Right forelimb (tissue), 1 donor: Measurements from ENCODE around the gene FARP2.
"Not testable (repeated sequence)": the region's sequence is repeated elsewhere in the genome, so short reads cannot be mapped to it uniquely, and the experiment has no call there.

Source experiments
- DNase-seq: peaks from one replicate; pipeline ENCODE4 v3.0.0-alpha.2; 2018

FARP2 gene

DNA sequence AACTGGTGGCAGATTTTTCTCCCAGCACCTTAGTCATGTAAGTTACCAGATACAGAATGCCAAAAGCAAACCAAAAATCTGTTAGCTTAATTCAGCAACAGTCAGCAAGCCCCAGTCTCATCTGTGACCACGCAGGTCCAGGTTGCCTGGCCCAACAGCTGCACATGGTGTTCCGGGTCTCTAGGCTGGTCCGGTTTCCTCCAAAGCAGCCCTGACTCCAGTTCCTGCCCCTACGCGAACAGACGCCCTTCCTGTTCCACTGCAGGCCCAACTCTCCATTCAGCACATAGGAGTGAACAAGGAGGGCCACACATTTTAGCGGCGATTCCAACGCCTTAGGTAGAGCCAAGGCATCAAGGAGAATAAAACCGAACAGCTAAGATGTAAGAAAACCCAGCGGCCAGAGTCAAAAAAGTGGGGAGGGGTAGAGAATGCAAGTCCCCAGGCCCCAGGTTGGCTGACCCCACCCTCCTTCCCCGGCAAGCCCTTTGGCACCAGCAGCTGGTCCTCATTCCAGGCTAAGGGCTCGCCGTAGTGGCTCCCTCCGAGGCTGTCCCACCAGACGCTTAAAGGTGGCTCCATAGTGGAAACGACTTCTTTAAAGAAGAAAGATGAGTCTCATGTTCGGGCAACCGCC is 150.8 kb downstream of the FARP2 start:
- no peak for DNase-seq

DNA sequence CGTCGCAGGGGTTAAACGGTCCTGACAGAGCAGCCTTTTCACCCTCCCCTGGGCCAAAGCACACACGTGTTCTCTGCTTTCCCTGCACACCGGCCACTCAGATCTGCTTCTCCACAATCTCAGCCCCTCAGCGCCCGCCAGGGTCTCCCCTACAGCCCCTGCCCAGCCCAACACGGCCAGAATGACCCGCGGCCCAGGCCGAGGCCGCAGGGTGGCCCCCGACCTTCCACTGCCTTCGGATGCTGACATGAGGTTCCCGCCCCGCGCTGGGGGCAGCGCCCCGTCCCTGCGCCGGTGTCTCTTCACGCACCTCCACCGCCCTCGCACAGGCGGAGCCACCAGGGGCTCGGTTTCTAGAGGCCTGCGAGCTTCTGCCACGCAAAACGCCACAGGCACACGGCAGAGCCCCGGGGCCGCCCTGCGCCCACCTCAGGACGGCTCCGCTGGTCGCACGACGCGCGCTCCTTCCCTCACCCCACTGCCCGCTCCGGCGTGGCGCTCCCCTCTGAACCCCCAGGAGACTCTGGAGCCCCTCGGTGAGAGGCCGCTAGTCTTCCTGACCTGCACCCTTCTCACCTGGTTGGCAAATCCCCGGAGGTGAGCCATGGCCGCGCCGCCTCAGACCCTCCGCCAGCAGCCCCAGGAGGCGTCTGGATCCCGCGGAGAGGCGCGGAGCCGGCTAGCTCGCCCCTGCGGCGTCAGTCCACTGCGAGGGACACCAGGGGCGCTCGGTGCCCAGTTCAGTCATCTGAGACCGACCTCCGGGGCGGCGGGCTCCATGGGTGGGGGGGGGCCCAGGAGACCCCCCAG is 151.6 kb downstream of the FARP2 start:
- DNase-seq: no peak

DNA sequence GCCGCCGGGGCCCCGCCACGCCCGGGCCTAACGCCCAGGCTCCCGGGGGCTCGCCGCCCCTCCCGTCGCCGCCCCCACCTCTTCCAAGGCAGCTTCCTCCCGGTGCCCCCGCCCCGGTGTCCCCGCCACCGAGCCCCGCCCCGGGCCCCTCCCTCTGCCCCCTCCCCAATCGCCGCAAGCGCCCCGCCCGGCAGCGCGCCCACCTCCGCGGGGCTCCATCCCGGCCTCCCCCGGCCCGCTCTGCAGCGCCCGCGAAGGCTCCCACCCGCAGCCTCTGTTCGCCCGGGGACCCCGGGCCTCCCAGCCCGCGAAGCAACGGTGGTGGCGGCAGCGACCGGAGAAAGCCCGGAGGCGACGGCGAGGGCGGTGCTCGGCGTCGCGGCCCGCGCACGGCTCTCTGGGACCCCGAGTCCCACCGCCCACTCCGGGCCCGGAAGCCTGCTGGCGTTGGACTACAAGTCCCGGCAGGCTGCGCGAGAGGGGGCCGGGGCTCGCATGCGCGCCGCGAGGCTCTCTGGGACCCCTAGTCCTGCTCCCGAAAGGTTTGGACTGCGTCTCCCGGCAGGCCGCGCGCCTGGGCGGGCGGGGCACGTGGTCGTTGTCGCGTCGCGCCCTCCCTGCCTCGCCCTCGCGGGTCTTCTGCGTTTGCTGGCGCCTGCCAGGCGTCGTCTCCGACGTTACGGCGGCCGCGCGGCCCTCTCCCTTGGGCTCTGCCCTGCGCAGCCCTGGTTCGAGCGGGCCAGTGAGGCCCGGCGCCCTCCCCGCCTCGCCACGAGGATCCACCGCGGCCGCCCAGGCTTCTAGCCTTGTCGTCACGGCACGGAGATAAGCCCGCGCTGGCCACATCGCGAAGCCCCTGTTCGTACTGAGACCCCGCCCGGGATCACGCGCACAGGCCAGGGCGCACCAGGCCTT is 152.4 kb downstream of the FARP2 start, which contains the start of gene STK25:
TSS of gene STK25 (minus strand) at position 345 of the 915 bp plus-strand sequence. CDS start 549 bp downstream, outside the sequence.
- DNase-seq: peak; percentile 99

DNA sequence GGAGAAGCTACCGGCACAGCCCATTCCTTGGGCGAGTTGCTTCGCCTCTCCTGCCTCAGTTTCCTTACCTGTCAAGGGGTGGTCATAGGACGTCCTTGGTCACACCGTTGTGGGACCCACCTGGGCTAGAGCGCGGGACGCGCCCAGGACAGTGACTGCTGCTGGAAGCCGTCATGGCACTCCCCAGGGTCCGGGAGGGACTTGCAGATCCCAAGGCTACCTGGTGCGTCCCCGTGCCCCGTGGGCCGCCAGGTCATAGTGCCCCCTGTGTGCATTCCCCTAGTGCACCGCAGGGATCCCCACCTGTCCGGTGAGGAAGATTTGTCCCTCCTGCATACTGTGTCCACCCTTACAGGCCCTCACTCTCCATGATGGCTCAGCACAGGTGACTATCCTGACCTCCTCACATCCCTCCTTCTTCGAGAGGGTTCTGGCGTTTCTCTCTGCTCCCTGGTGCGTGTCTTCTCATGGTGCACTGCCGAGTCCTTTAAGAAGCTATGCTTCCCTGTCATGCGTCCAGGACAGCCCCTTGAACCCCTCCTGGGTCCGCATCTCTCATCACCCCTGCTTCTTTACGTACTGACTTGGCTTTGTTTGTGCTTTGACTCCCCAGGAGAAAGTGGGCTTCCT is 153.2 kb downstream of the FARP2 start:
- DNase-seq: no peak

DNA sequence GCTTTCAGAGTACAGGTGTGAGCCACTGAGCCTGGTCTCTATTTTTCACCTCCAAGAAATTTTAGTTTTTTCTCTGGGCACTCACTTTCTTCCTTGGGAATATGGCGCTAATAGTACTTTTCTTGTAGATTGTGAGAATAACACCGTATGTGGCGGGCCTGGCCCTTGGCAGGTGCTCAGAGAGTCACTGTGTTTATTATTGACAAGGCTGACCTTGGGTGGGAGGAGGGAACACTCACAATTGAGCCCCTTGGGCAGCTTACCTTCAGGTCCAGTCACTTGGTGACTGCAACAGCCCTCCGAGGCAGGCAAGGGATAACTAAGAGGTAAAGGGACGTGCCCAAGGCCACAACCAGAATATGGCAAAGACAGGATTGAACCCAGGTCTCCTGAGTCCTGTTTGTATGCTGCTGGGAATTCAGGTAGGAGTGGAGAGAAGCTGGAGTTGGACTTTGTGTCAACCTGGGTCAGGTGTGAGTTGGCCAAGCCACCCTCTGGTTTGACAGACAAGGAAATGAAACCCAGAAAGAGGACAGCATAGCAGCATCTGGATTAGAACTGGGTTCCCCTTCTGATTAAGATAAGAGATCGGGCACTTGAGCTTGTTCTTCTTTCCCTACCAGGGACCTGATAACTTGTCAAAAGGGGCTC is 155.1 kb downstream of the FARP2 start:
- no peak for DNase-seq

DNA sequence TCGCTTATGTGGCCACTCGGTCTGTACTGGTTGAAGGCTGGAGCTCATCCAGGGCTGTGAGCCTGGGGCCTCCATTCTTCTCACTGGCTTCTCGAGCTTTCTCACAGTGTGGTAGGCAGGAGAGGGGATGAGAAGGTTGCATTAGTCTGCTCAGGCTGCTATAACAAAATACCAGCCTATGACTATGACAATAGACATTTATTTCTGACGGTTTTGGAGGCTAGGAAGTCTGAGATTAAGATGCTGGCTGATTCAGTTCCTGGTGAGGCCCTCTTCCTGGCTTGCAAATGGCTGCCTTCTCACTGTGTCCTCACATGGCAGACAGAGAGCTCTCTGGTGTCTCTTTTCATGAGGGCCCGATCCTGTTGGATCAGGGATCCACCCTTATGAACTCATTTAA is 158.5 kb downstream of the FARP2 start:
- DNase-seq: no peak

DNA sequence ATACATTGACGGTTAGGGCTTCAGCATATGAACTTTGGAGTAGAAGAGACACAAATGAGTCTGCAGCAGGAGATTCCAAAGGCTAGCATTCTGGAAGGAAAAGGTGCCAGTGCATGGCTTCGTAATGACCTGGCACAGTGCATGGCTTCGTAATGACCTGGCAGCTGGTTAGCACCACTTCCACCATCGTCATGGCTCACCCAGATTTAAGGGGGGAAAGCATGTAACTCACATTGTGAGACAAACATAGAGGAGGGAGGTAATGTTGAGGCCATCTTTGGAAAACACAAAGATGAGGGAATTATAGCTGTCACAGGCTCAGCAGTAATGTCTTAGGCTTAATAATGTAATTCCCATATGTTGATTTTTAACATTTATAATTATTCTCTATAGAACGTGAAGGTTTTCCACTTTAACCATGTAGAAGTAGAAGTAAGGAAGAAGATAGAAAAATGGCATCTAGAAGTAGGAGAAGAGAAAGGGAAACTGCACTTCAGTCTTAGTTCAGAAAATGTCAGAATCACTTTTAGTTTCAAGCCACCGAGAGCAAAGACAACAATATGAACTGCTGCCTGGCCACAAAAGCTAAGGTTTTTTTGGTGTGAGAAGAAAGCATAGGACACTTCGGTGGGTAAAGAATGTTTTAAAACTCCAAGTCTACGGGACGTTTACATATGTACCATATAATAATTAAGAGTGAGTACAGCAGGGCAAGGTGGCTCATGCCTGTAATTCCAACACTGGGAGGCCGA is 159.1 kb downstream of the FARP2 start:
- no peak for DNase-seq

DNA sequence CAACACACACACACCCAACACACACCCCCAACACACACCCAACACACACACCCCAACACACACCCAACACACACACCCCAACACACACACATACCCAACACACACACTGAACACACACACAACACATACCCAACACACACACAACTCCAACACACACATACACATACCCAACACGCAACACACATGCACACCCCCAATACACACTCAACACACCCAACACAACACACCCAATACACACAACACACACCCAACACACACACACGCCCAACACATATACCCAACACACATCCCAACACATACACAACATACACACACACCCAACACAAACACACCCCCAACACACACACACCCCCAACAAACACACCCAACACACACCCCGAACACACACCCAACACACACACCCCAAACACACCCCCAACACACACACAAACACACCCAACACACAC is 160.5 kb downstream of the FARP2 start:
- no peak for DNase-seq

DNA sequence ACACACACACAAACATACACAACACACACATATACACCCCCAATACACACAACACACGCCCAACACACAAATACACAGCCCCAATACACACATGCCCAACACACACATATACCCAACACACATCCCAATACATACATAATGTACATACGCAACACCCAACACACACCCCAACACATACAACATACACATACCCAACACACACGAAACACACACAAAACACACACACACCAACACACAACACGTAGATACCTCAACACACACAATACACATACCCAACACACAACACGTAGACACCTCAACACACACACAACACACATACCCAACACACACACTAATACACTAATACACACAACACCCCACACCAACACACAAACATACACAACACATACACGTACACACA is 161.2 kb downstream of the FARP2 start:
- DNase-seq: no peak

DNA sequence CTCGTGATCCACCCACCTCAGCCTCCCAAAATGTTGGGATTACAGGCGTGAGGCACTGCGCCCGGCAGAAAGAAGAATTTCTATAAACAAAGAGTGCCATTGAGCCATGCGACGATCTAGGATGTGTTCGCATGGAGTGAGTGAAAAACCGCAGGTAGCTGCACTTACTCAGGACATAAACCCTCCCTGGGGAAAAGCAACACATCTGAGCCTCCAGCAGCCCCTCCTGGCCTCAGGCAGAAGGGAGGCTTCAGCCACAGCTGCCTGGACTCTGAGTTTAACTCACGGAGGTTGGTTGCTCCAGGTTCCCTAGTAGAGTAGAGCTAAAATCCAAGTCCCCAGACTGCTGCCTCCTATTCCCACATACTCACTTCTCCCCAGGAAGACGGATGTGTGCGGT is 163.6 kb downstream of the FARP2 start:
- no peak for DNase-seq

DNA sequence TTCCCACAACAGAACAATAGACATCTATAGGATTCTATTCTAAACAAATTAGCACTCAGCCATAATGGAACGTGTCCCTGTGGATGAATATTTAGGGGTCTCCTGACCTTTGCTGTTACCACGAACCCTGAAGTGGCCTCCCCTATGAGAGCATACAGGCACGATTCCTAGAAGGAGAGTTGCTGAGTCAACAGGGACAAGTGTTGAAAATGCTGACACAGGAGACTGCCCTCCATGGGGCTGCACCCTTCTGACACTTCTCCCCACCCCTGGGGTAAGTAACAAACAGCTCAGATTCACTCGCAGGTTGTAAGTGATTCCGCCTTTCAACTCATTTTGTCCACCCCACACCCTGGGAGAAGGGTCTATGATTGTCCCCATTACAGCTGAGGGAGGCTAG is 166.4 kb downstream of the FARP2 start:
- no peak for DNase-seq

DNA sequence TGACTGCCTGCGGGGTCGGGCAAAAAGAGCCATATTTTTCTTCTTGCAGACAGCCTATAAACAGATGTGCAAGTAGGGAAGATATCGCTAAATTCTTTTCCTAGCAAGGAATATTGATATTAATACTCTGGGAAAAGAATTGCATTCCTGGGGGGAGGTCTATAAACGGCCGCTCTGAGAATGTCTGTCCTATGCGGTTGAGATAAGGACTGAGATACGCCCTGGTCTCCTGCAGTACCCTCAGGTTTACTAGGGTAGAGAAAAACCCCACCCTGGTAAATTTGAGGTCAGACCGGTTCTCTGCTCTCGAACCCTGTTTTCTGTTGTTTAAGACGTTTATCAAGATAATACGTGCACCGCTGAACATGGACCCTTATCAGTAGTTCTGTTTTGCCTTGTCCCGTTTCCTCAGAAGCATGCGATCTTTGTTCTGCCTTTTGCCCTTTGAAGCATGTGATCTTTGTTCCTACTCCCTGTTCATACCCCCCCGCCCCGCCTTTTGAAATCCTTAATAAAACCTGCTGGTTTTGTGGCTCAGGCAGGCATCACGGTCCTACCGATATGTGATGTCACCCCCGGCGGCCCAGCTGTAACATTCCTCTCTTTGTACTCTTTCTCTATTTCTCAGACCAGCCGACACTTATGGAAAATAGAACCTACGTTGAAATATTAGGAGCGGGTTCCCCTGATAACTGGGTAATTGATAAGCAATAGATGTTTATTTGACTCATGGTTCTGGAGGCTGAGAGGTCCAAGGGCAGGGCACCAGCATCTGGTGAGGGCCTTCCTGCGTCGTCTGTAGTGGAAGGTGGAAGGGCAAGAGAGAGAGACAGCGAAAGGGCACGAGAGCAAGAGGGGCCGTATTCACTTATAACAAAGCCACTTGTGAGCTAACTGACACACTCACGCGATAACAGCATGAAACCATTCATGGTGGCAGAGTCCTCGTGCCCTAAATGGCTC is 170.0 kb downstream of the FARP2 start:
- not testable (repeated sequence) for DNase-seq

DNA sequence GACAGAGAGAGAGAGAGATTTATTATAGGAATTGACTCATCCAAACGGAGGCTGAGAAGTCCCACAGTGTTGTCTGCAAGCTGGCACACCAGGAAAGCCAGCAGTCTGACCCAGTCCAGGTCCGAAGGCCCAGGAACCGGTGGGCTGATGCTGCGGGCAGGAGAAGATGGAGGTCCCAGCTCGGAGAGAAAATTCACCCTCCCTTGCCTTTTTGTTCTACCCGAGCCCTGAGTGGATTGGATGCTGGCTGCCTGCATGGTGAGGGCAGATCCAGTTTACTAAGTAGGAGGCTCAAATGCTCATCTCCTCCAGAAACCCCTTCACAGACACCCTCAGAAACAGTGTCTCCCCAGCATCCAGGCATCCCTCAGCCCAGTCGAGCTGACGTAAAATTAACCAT is 174.5 kb downstream of the FARP2 start:
- DNase-seq: no peak

DNA sequence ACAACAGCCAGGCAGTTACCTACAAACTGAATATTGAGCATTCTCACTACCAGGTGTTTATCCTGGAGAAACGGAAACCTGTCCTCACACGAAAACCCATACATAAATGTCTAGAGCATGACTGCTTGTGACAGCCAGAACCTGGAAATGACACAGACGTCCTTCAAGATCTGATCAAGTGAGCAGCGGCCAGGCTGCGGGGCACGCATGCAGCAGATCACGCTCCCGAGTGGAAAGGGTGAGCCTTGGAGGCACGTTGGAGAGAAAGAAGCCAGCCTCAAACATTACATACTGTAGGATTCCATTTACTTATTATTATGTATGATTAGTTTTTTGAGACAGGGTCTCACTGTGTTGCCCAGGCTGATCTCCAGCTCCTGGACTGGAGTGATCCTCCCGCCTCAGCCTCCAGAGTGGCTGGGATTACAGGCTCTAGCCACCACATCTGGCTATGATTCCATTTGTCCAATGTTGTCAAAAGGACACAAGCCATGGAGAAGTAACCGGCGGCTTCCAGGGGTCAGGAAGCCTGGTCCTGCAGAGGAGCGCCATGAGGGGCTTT is 175.2 kb downstream of the FARP2 start:
- DNase-seq: no peak

DNA sequence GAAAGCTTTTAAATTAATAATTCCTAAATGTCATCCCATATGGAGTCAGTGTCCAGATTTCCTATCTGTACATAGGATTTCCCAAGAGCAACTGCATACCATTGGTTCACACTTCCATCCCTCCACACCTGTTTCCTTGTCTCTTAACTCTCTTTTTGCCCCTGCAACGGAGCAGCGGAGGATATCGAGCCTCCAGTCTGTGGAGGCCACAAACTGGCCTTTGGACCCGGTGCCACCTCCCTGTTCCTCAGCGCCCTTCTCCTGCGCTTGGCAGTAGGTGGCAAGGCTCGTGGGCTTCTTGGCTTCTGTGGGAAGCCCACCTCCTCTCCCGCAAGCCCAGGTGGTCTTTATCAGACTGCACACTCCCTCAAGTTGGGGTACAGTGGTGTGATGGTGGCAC is 176.1 kb downstream of the FARP2 start:
- no peak for DNase-seq

DNA sequence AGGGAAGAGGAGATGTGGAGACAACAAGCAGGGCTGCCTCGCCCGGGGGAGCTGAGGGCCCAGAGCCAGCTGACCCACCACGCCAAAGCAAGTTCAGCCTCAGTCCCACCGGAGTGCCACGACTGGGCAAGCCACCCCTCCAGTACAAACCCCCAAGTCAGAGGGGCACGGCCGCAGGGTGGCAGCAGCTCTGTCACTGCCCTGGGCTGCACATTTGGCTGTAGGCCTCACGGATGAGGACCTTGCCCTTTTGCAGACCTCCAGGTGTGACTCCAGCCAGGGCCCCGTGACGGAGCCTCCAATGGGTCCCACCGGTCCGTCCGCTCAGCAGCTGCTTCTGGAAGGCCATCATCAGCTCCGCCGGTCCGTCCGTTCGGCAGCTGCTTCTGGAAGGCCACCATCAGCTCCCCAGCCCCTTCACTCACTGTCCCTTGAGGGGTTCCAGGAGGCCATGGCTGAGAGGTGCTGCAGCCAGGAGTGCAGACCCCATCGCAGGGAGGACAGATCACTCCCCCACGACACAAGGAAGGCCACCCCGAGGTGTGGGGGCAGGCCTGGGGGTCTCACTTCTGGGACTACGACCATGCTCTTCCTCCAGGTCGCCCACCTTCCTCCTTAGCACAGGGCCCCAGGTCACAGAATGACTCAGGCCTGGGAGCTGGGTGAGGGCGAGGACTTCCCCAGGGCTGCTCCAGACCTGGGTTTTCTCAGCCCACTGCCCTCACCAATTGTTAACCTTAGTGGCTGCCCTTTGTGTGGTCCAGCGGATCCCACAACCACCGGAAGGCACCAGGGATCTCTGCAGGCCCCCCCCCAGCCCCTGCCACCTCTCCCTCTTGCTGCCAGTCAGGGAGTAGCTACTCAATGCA is 176.9 kb downstream of the FARP2 start:
- DNase-seq: no peak

DNA sequence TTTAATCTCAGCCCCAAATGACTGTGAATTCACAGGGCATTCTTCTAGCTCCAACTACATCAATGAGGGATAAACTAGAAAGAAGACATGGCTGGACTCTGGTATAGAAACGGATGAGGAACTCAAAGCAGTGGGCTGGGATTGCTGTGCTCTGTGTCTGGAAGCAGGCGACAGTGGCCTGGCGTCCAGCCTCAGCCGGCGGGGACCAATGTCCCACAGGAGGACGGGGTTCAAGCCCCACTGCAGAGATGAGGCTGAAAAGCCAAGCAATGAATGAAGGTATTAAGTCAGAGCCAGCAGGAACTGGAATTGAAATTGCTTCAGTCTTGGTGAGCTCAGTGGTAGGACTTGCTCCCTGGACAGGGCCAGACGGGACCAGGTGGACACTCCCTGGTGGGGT is 178.2 kb downstream of the FARP2 start:
- DNase-seq: no peak

DNA sequence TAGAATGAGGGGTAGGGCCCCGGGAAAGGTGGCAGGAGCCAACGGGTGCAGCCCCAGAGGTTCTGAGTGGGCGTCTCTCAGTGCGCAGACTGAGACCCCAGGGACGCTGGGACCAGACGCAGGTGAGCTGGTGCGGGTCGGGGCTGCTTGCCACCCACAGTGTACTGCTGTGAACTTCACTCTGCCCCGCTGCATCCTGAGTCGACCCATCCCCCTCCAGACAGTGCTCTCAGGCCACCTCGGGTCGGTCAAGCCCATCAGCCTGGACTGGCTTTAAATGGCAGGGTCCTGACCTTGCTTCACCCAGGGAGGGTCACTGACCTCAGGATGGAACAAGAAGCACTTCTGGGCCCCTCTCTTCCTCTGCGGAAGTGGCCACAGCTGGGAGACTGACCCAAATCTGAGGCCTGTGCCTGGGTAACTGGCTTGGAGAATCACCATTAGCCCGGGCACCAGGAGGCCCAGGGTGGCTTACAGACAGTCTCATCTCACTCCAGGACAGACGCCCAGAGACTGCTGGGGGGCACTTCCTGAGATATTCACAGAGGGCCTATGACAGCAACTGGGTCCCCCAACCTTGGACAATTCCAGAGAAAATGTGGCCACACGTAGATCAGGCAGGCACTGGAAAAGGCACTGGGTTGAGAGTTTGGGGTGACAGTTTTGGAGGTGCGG is 178.8 kb downstream of the FARP2 start:
- no peak for DNase-seq
